Parathyroid adenoma (tissue), 2 donors: ENCODE measurements around the gene SLAIN2.

ENCODE experiments used
- H2AFZ ChIP-seq: fragments of 300-600 bp; sonication (generic); one replicate; pipeline ENCODE4 v1.7.0; 2017; ENCODE audit warnings: antibody characterized with exemption, mild to moderate bottlenecking
- H3K27ac ChIP-seq: fragments of 300-600 bp; sonication (generic); one replicate; pipeline ENCODE4 v1.7.0; 2017
- H3K27me3 ChIP-seq: fragments of 300-600 bp; sonication (generic); one replicate; pipeline ENCODE4 v1.7.0; 2017; ENCODE audit warnings: low read length; ENCODE audit not compliant: control insufficient read depth, insufficient read depth
- H3K36me3 ChIP-seq: fragments of 300-600 bp; sonication (generic); one replicate; pipeline ENCODE4 v1.7.0; 2017; ENCODE audit warnings: low read length; ENCODE audit not compliant: control insufficient read depth, insufficient read depth
- H3K4me1 ChIP-seq: fragments of 300-600 bp; sonication (generic); one replicate; pipeline ENCODE4 v1.7.0; 2017; ENCODE audit warnings: control low read depth
- H3K4me2 ChIP-seq: fragments of 300-600 bp; sonication (generic); one replicate; pipeline ENCODE4 v1.7.0; 2017; ENCODE audit warnings: low read length
- H3K4me3 ChIP-seq: fragments of 300-600 bp; sonication (generic); one replicate; pipeline ENCODE4 v1.7.0; 2017; ENCODE audit warnings: low read depth, low read length
- H3K79me2 ChIP-seq: fragments of 300-600 bp; sonication (generic); one replicate; pipeline ENCODE4 v1.7.0; 2017; ENCODE audit warnings: control low read depth
- H3K9ac ChIP-seq: fragments of 300-600 bp; sonication (generic); one replicate; pipeline ENCODE4 v1.7.0; 2017; ENCODE audit warnings: mild to moderate bottlenecking
- H3K9me3 ChIP-seq: fragments of 300-600 bp; sonication (generic); one replicate; pipeline ENCODE4 v1.7.0; 2017; ENCODE audit warnings: low read length; ENCODE audit not compliant: control insufficient read depth
- TF ChIP-seq, protein P1 (sequence below): fragments of 300-600 bp; sonication (generic); IDR thresholded peaks from one replicate; pipeline ENCODE4 v1.7.0; 2017; ENCODE audit warnings: antibody characterized with exemption, mild to moderate bottlenecking
- donor health status: primary hyperparathyroidism.

The SLAIN2 gene

GRCh38 chr4:48350871-48351270 is 9.5 kb downstream of the SLAIN2 start:
- H3K27me3 ChIP-seq = no peaks in the 10 kb centered on the region
- H3K9me3 ChIP-seq = no peaks in the 10 kb centered on the region
- TF ChIP-seq, protein P1, sequence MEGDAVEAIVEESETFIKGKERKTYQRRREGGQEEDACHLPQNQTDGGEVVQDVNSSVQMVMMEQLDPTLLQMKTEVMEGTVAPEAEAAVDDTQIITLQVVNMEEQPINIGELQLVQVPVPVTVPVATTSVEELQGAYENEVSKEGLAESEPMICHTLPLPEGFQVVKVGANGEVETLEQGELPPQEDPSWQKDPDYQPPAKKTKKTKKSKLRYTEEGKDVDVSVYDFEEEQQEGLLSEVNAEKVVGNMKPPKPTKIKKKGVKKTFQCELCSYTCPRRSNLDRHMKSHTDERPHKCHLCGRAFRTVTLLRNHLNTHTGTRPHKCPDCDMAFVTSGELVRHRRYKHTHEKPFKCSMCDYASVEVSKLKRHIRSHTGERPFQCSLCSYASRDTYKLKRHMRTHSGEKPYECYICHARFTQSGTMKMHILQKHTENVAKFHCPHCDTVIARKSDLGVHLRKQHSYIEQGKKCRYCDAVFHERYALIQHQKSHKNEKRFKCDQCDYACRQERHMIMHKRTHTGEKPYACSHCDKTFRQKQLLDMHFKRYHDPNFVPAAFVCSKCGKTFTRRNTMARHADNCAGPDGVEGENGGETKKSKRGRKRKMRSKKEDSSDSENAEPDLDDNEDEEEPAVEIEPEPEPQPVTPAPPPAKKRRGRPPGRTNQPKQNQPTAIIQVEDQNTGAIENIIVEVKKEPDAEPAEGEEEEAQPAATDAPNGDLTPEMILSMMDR = no peak
- no peak overlapping the region for H3K4me2 ChIP-seq
- H2AFZ ChIP-seq = no peak overlapping the region
- H3K27ac ChIP-seq = no peak overlapping the region
- no peak overlapping the region for H3K9ac ChIP-seq
- no peaks in the 10 kb centered on the region for H3K36me3 ChIP-seq
- no peak overlapping the region for H3K4me3 ChIP-seq
- H3K4me1 ChIP-seq = peaks cover 3% of the 10 kb centered on the region
- peaks cover 20% of the 10 kb centered on the region for H3K79me2 ChIP-seq

DNA sequence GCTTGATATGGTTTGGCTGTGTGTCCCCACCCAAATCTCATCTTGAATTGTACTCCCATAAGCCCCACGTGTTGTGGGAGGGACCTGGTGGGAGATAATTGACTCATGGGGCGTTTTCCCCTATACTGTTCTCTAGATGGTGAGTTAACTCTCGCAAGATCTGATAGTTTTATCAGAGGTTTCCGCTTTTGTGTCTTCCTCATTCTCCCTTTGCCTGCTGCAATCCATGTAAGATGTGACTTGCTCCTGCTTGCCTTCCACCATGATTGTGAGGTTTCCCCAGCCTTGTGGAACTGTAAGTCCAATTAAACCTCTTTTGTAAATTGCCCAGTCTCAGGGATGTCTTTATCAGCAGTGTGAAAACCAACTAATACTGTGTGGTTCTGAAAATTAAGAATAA is 11.5 kb downstream of the SLAIN2 start:
- Histone ChIP-seq H3K79me2 (peaks cover 18% of the 10 kb centered on the region), H3K27me3 (no peaks in the 10 kb centered on the region), H3K9me3 (no peaks in the 10 kb centered on the region), H3K27ac (no peak overlapping the region), H3K9ac (no peak overlapping the region), H3K4me2 (no peak overlapping the region), H3K4me1 (peaks cover 3% of the 10 kb centered on the region), H3K36me3 (no peaks in the 10 kb centered on the region), H2AFZ (no peak overlapping the region), H3K4me3 (no peak overlapping the region)
- TF ChIP-seq, protein P1 = no peak

DNA sequence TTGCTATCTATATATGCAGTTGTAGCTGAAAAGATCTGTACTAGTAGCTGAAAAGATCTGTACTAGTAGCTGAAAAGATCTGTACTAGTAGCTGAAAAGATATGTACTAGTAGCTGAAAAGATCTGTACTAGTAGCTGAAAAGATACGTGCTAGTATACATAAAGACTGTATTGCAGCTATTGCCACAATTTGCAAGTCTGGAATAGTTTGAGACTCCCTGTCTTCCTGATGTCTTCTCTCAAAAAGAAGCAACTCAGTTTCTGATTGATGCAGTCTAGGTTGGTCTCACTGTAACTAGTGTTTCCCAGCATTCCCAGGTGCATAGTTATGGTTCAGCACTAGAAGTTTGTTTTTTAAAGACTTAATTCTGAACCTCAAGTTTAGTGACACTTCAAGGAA is 15.0 kb downstream of the SLAIN2 start:
- Histone ChIP-seq H2AFZ (no peak overlapping the region), H3K4me2 (no peak overlapping the region), H3K9me3 (no peaks in the 10 kb centered on the region), H3K36me3 (no peaks in the 10 kb centered on the region), H3K79me2 (peaks cover 15% of the 10 kb centered on the region), H3K27ac (no peak overlapping the region), H3K4me1 (no peaks in the 10 kb centered on the region), H3K27me3 (no peaks in the 10 kb centered on the region), H3K4me3 (no peak overlapping the region), H3K9ac (no peak overlapping the region)
- TF ChIP-seq, protein P1 = no peak

DNA sequence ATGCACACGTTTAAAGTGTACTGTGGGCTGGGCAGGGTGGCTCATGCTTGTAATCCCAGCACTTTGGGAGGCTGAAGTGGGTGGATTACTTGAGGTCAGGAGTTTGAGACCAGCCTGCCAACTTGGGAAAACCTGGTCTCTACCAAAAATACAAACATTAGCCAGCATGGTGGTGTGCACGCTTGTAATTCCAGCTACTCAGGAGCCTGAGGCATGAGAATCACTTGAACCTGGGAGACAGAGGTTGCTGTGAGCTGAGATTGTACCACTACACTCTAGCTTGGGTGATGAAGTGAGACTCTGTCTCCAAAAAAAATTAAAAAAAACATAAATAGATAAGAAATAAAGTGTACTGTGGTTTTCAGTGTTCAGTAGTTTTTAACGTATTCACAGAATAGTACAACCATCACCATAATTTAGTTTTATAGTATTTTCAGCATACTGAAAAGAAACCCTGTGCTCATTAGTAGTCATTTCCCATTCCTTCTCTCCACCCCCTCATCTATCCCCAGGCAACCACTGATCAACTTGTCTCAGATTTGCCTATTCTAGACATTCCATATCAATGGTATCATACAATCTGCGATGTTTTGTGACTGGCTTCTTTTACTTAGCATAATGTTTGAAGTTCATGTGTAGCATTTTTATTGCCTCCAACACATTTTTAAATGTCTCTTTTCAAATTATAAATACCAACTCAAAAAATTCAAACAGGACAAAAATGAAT is 19.1 kb downstream of the SLAIN2 start:
- Histone ChIP-seq H3K4me2 (no peak overlapping the region), H3K27ac (no peak overlapping the region), H3K9me3 (no peaks in the 10 kb centered on the region), H3K4me3 (no peak overlapping the region), H3K4me1 (no peaks in the 10 kb centered on the region), H3K36me3 (no peaks in the 10 kb centered on the region), H3K27me3 (no peaks in the 10 kb centered on the region), H3K79me2 (peaks cover 4% of the 10 kb centered on the region), H3K9ac (no peak overlapping the region), H2AFZ (no peak overlapping the region)
- TF ChIP-seq, protein P1 = no peak

DNA sequence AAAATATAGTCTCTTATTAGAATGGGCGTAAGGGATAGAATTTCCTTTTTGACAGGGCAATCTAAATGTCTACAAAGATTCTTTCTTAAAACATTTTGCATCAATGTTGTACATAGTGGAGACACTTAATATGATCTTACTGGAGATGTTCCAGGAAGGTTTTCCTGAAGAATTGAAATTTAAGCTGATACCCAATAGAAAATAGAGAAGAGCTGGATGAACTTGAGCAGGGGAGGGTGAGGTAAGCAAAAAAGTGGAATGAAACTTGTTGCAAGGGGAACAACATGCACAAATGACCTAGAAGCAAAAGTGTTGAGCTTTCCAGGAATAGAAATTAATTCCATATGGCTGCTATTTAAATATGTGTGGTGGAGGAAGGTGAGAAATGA is 19.7 kb downstream of the SLAIN2 start:
- Histone ChIP-seq H3K4me3 (no peak overlapping the region), H3K27ac (no peak overlapping the region), H3K9ac (no peak overlapping the region), H2AFZ (no peak overlapping the region), H3K9me3 (no peaks in the 10 kb centered on the region), H3K79me2 (peaks cover 4% of the 10 kb centered on the region), H3K4me1 (no peaks in the 10 kb centered on the region), H3K27me3 (no peaks in the 10 kb centered on the region), H3K36me3 (no peaks in the 10 kb centered on the region), H3K4me2 (no peak overlapping the region)
- TF ChIP-seq, protein P1 = no peak
